ENCODE data around the gene TIAM2. TPM values are rescaled to one million over a fixed set of nuclear protein-coding genes. Genes with fewer than 3 reads are reported as not detected.

Gene TIAM2
- total RNA-seq, 2 donors from 2014 or later = 3.1 to 6.6 TPM

DNA sequence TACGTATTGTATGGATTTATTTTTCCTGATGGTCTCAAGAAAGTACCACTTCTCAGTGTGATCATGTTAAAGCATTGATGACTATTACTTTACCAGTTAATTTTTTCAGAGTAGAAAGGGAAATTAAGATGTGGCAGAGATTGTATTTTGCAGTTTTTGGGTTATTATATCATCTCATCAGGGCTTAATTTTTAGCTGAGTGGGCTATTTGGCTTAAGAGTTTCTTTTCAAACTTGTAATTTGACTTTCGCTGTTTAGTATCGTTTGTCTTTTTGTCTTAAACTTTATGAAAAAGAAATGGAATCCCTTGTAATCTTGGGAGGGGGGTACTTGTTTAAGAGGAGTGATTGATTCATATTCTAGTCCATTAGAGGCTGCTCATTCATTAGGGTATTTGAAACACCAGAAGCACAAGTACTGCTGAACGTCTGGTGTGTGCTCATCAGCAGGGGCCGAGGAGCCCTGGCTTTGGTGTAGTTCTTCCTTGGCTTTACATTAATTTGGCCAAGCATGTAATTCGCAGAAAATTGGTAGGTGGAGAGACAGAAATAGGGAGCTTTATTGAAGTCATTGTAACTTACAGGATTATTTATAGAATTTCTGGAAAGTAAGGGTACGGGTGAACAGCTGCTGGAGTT is 112.4 kb downstream of the TIAM2 start:
- TF ChIP-seq CTCF (IDR thresholded peaks at IDR 0.05) (no peak), POLR2A (IDR thresholded peaks at IDR 0.05) (no peak)
- Histone ChIP-seq H3K9me3 (no peaks in the 10 kb centered on the region), H3K27me3 (no peaks in the 10 kb centered on the region), H3K4me1 (no peaks in the 10 kb centered on the region), H3K36me3 (replicated peaks in 1 of 2; ENCODE audit: insufficient read depth in 1 of 2, low read depth in 2 of 2) (no peaks in the 10 kb centered on the region), H3K27ac (no peak overlapping the region), H3K4me3 (no peak overlapping the region)
- 66 to 68% methylated on average over 7 of the region's 7 CpGs for WGBS, 2 donors
- DNase-seq (no peak), ATAC-seq (no peak)
- intact Hi-C loops (cut with DNase I) = no loop called here

- 55 to 68% methylated on average over 11 of the region's 11 CpGs for WGBS, 2 donors
- H3K27ac ChIP-seq = no peak overlapping the region
- no peak for TF ChIP-seq POLR2A (IDR thresholded peaks at IDR 0.05)
- TF ChIP-seq CTCF (IDR thresholded peaks at IDR 0.05) = no peak
Measured at GRCh38 chr6:155108070-155108820, 113.1 kb downstream of the TIAM2 start.

GRCh38 chr6:155110721-155111120 is 115.6 kb downstream of the TIAM2 start:
- Histone ChIP-seq H3K4me1 (no peaks in the 10 kb centered on the region), H3K9me3 (no peaks in the 10 kb centered on the region), H3K36me3 (replicated peaks in 1 of 2; ENCODE audit: insufficient read depth in 1 of 2, low read depth in 2 of 2) (no peaks in the 10 kb centered on the region), H3K4me3 (no peak overlapping the region), H3K27me3 (no peaks in the 10 kb centered on the region), H3K27ac (no peak overlapping the region)
- WGBS, 2 donors = 65 to 81% methylated on average over 2 of the region's 2 CpGs
- DNase-seq (no peak), ATAC-seq (no peak)
- TF ChIP-seq CTCF (IDR thresholded peaks at IDR 0.05) (no peak), POLR2A (IDR thresholded peaks at IDR 0.05) (no peak)
- intact Hi-C loops (cut with DNase I) = no loop called here

More at GRCh38 chr6:155108070-155108820, 113.1 kb downstream of the TIAM2 start:
- Histone ChIP-seq H3K4me3 (no peak overlapping the region), H3K9me3 (no peaks in the 10 kb centered on the region), H3K36me3 (replicated peaks in 1 of 2; ENCODE audit: insufficient read depth in 1 of 2, low read depth in 2 of 2) (no peaks in the 10 kb centered on the region), H3K4me1 (no peaks in the 10 kb centered on the region), H3K27me3 (no peaks in the 10 kb centered on the region)
- intact Hi-C loops (cut with DNase I) = no loop called here
- no peak for DNase-seq
- no peak for ATAC-seq

GRCh38 chr6:155112757-155113156 is 117.6 kb downstream of the TIAM2 start:
- Histone ChIP-seq H3K36me3 (replicated peaks in 1 of 2; ENCODE audit: insufficient read depth in 1 of 2, low read depth in 2 of 2) (no peaks in the 10 kb centered on the region), H3K27ac (no peak overlapping the region), H3K9me3 (no peaks in the 10 kb centered on the region), H3K27me3 (no peaks in the 10 kb centered on the region), H3K4me1 (no peaks in the 10 kb centered on the region), H3K4me3 (no peak overlapping the region)
- no peak for ATAC-seq
- intact Hi-C loops (cut with DNase I) = no loop called here
- no peak for DNase-seq
- 58 to 72% methylated on average over 7 of the region's 7 CpGs for WGBS, 2 donors
- TF ChIP-seq CTCF (IDR thresholded peaks at IDR 0.05) = no peak
- no peak for TF ChIP-seq POLR2A (IDR thresholded peaks at IDR 0.05)
